Thymus (tissue), 11 donors: ENCODE data around the gene WDR27. TPM values are rescaled to one million over a fixed set of nuclear protein-coding genes. Genes with fewer than 3 reads are reported as not detected.

Experiments
- DNase-seq, 9 donors: peaks; one replicate each; pipeline ENCODE4 v3.0.0-alpha.2; 2013; ENCODE audit warnings: low spot score in 9 of 9, low read depth in 6 of 9, missing footprints in 1 of 9
- H3K27ac ChIP-seq, 2 donors: one replicate each; pipeline ENCODE4 v1.5.1; 2013; ENCODE audit warnings: control low read depth in 1 of 2, low read depth in 1 of 2, low read length in 1 of 2, mild to moderate bottlenecking in 1 of 2, moderate library complexity in 1 of 2
- H3K27me3 ChIP-seq, 2 donors: one replicate each; pipeline ENCODE4 v1.5.1; 2013; ENCODE audit warnings: low read length in 1 of 2; ENCODE audit not compliant: control insufficient read depth in 2 of 2, insufficient read depth in 1 of 2
- H3K36me3 ChIP-seq, 2 donors: one replicate each; pipeline ENCODE4 v1.5.1; 2013; ENCODE audit warnings: low read length in 1 of 2, mild to moderate bottlenecking in 1 of 2, moderate library complexity in 1 of 2; ENCODE audit not compliant: control insufficient read depth in 2 of 2, insufficient read depth in 2 of 2
- H3K4me1 ChIP-seq, 2 donors: one replicate each; pipeline ENCODE4 v1.5.1; 2013; ENCODE audit warnings: low read length in 2 of 2; ENCODE audit not compliant: control insufficient read depth in 2 of 2, insufficient read depth in 2 of 2
- H3K4me3 ChIP-seq, 2 donors: one replicate each; pipeline ENCODE4 v1.5.1; 2013; ENCODE audit warnings: low read length in 2 of 2, control low read depth in 1 of 2, mild to moderate bottlenecking in 1 of 2
- H3K9me3 ChIP-seq, 2 donors: one replicate each; pipeline ENCODE4 v1.5.1; 2013; ENCODE audit warnings: low read length in 1 of 2, mild to moderate bottlenecking in 1 of 2; ENCODE audit not compliant: control insufficient read depth in 2 of 2, insufficient read depth in 1 of 2
- WGBS: extraction: QIAGEN DNeasy Blood & Tissue Kit; methylation state at CpG from one replicate; pipeline ENCODE4 v1.1.7; 2013; 5-methylcytosine and 5-hydroxymethylcytosine counted together
- polyA plus RNA-seq: library from polyadenylated mRNA; stranded (reverse); fragments of 200-250 nt; gene quantifications from one replicate; pipeline ENCODE4 v1.2.3, GENCODE V29; 2013
- total RNA-seq: library from RNA; stranded (reverse); fragments of 120-200 nt; gene quantifications from one replicate; pipeline ENCODE4 v1.2.4, GENCODE V29; 2013
- donor health status: healthy.

Gene WDR27
- total and polyA plus RNA-seq, 2 donors, result 13.9 to 42.0 TPM

GRCh38 chr6:169411296-169411695, 290.5 kb downstream of the WDR27 start:
- no peaks in the 10 kb centered on the region for H3K36me3 ChIP-seq
- 90% methylated on average over 9 of the region's 9 CpGs for WGBS
- H3K4me1 ChIP-seq, result no peaks in the 10 kb centered on the region
- no peak overlapping the region for H3K4me3 ChIP-seq
- DNase-seq, result no peak
- no peaks in the 10 kb centered on the region for H3K27me3 ChIP-seq
- H3K27ac ChIP-seq, result no peak overlapping the region
- H3K9me3 ChIP-seq, result peaks cover 0 to 24% of the 10 kb centered on the region in 2 donors

DNA sequence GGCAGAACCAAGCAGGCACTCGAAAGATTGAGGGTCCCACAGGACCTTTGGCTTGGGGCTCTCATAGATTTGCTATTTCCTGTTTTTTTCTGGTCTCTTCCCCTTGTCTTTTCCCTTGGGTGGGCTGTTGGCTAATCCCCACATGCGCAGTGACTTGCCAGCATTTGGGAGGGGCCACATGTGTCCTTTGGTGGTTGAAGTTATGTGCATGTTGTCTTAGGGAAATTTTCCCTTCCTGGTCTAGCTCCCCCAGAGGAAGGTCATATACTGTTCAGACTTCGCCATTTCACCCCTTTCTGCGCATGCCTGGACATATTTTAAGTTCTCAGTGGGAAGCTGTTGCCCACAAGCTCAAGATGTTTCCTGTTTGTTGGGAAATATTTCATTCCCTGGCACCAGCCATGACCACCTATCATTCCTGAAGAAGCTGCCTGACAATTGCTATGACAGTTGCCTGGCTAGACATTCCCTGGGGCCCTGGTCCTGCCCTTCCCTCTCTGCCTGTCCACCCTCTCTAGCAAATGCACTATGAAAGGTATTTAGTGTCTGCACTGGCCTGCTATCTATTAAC, 292.0 kb downstream of the WDR27 start:
- peaks cover 0 to 24% of the 10 kb centered on the region in 2 donors for H3K9me3 ChIP-seq
- H3K4me1 ChIP-seq, result no peaks in the 10 kb centered on the region
- H3K27me3 ChIP-seq, result no peaks in the 10 kb centered on the region
- WGBS, result 65% methylated on average over 4 of the region's 4 CpGs
- no peak for DNase-seq
- no peaks in the 10 kb centered on the region for H3K36me3 ChIP-seq
- H3K27ac ChIP-seq, result no peak overlapping the region
- H3K4me3 ChIP-seq, result no peak overlapping the region

DNA sequence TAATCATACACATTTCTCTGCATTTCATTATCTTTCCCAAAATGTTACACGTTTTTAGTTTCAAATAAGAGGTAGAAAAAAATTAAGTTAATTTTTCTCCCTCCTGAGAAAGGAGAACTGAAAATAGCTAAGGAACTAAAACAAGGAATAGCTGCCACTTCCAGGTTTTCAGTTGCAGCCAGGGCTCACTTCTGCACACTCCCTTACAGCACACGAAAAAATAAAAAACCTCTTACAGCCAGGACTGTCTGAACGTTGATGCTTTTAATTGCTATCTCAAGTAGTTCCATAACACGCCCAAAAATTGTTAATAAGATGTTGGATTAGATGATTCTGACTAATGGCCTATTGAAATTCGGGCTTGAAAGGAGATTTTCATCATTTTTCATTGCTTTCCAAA, 294.5 kb downstream of the WDR27 start:
- Histone ChIP-seq H3K4me3 (no peak overlapping the region), H3K9me3 (peaks cover 0 to 14% of the 10 kb centered on the region in 2 donors), H3K27me3 (no peaks in the 10 kb centered on the region), H3K4me1 (no peaks in the 10 kb centered on the region), H3K36me3 (no peaks in the 10 kb centered on the region), H3K27ac (no peak overlapping the region)
- no peak for DNase-seq
- WGBS, result 69% methylated on average over 5 of the region's 5 CpGs

Other genes with a start within 250 kb of the WDR27 start
- 27.5 TPM for gene C6orf120, start 97 bp upstream of the WDR27 start, total RNA-seq
- 12.2 TPM for gene C6orf120, start 97 bp upstream of the WDR27 start, polyA plus RNA-seq
- gene PHF10, start 22.5 kb upstream of the WDR27 start, total RNA-seq, result 32.4 TPM
- 90.0 TPM for gene PHF10, start 22.5 kb upstream of the WDR27 start, polyA plus RNA-seq
- 6.6 TPM for gene DYNLT2, start 49.5 kb upstream of the WDR27 start, total RNA-seq
- gene DYNLT2, start 49.5 kb upstream of the WDR27 start, polyA plus RNA-seq, result 8.9 TPM
- 25.4 TPM for gene ERMARD, start 49.6 kb upstream of the WDR27 start, total RNA-seq
- 104 TPM for gene ERMARD, start 49.6 kb upstream of the WDR27 start, polyA plus RNA-seq